HG03159 (cell line): ENCODE data around the gene PCSK7.

ENCODE experiments used
- ATAC-seq: cut with Tn5 transposase; IDR thresholded peaks from one replicate; pipeline ENCODE4 v1.9.1; 2021; ENCODE audit warnings: mild to moderate bottlenecking, moderate library complexity; ENCODE audit not compliant: unreplicated experiment

The PCSK7 gene

GRCh38 chr11:117230999-117231841 is 653 bp downstream of the PCSK7 start:
- ATAC-seq = no peak

- ATAC-seq = no peak
Measured at GRCh38 chr11:117230286-117230961, 1.4 kb downstream of the PCSK7 start.

- no peak for ATAC-seq
Measured at GRCh38 chr11:117229931-117230285, 2.0 kb downstream of the PCSK7 start.

- ATAC-seq = no peak
Measured at GRCh38 chr11:117229411-117229810, 2.5 kb downstream of the PCSK7 start.

GRCh38 chr11:117228091-117228490 is 3.8 kb downstream of the PCSK7 start:
- ATAC-seq = no peak

- ATAC-seq = no peak
Measured at GRCh38 chr11:117226388-117227385, 5.2 kb downstream of the PCSK7 start.

GRCh38 chr11:117225553-117226170 is 6.2 kb downstream of the PCSK7 start:
- ATAC-seq = no peak

- no peak for ATAC-seq
Measured at GRCh38 chr11:117223741-117224689, 7.9 kb downstream of the PCSK7 start.

GRCh38 chr11:117222991-117223740 is 8.7 kb downstream of the PCSK7 start:
- no peak for ATAC-seq

GRCh38 chr11:117221775-117222517 is 9.9 kb downstream of the PCSK7 start:
- no peak for ATAC-seq

GRCh38 chr11:117220999-117221774 is 10.7 kb downstream of the PCSK7 start:
- ATAC-seq = no peak

GRCh38 chr11:117220568-117220967 is 11.3 kb downstream of the PCSK7 start:
- ATAC-seq = no peak

GRCh38 chr11:117219995-117220394 is 11.9 kb downstream of the PCSK7 start:
- no peak for ATAC-seq

- ATAC-seq = no peak
Measured at GRCh38 chr11:117219455-117219854, 12.4 kb downstream of the PCSK7 start.

GRCh38 chr11:117219001-117219400 is 12.9 kb downstream of the PCSK7 start:
- ATAC-seq = no peak

GRCh38 chr11:117218133-117218915 is 13.5 kb downstream of the PCSK7 start:
- ATAC-seq = no peak
